Smooth muscle cell of the pulmonary artery (primary cell): ENCODE data around the gene CD300C. TPM values are rescaled to one million over a fixed set of nuclear protein-coding genes. Genes with fewer than 3 reads are reported as not detected.

Experiments
- total RNA-seq: library from RNA; depleted of rRNA; stranded (reverse); fragments of >200 nt; gene quantifications from 2 replicates; pipeline ENCODE4 v1.2.3, GENCODE V29; 2014

CD300C gene
- not detected in 2 replicates for total RNA-seq

DNA sequence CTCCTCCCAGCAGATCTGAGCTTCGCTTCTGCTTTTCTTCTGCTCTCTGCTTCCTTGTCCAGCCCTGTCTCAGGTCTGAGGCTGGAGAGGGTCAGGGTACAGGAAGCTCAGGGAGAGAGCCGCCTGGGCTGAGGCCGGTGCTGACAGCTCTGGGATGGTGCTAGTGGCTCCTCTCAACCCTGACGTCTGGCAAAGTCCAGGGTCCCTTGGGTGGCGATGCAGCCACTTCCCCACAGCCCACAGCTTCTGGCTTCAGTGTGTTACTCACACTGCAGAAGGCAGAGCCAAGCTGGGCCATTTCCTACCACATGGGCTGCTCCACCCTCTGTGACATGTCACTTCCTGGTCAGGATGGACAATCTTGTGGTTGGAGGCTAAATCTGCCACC is at the start of gene CD300C:
CD300C (minus strand) TSS at position 273 of the 388 bp plus-strand sequence. CDS start 333 bp downstream, outside the sequence.

DNA sequence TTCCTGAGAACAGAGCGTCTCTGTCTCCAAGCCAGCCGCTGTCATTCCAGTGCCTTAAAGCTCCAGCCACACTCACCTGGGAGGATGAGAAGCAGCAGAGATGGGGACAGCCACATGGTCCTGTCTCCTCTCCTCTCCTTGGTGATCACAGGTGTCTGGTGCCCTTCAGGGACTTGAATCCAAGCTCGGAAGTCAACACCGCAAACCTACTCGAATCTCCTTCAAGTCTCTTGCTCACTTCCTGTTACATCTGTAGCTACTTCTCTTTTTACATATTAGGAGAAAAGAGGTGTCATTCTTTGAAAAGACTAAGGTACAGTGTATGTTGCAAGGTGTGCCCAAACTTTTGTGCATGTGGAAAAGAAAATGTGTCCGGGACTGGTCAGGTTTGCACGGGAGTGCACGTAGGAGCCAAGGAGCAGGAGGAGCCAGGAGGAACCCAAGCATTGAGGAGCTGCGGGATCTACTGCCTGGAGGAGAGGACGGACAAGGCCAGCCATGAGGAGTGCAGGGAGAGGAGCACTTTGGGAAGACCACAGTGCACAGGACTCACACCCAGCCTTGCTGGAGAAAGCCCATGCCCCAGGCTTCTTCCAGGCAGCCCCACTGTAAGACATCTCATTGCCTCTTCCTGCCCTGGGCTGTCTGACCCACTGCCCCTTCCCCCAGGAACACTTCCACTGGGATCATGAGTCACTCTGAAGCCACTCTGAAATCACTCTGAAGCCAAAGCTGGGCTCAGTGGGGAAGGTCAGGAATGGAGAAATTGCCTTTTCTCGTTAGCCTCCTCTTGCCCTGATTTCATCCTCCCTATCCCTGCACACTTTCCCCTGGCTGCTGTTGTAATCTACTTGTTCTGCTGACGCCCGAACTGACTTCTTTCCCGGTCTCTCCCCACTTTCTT is 46.4 kb upstream of the CD300C start, which contains the start of gene CD300LD:
CD300LD (minus strand) TSS at position 197 of the 904 bp plus-strand sequence; CDS start at position 116, 81 bp downstream.

GRCh38 chr17:74567397-74567796 is 21.5 kb upstream of the CD300C start, which contains the start of gene CD300H:
CD300H (minus strand) TSS chr17:74567509.

DNA sequence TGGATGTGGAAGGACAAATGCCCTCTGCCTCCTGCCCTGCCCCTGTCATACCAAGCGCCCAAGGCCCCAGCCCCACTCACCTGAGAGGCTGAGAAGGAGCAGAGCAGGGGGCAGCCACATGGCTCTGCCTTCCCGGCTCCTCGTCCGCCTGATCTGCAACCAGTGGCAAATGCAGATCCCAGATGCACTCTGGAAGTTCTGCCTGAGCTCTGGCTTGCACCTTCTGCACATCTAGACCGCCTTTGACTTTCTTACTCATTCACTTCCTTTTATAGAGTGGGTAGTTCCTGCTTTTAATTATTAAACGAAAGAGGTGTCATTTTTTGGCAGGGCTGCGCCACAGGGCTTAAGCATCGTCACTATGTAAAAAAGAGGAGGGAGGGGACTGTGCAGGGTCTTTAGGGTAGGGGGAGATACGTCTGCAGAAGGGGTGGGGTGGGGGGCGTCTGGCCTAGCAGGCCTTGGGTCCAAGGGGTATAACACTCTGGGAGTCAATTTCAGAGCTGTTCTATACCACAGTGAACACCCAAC is 14.6 kb downstream of the CD300C start, which contains the start of gene CD300LB:
CD300LB (minus strand) TSS at position 245 of the 531 bp plus-strand sequence; CDS start at position 120, 125 bp downstream.

Other genes with a start within 250 kb of the CD300C start
- gene KIF19, start 219.9 kb downstream of the CD300C start, total RNA-seq = not detected in 2 replicates
- not detected in 2 replicates for gene BTBD17, start 184.2 kb downstream of the CD300C start, total RNA-seq
- gene GPR142, start 178.6 kb downstream of the CD300C start, total RNA-seq = 0.26 TPM in 1 of 2 replicates, not detected in the other
- 13.8 and 15.0 TPM in 2 replicates for gene GPRC5C, start 114.0 kb downstream of the CD300C start, total RNA-seq
- not detected in 2 replicates for gene CD300A, start 79.5 kb downstream of the CD300C start, total RNA-seq
- gene CD300LB, start 14.6 kb downstream of the CD300C start, total RNA-seq = not detected in 2 replicates
- gene CD300H, start 21.4 kb upstream of the CD300C start, total RNA-seq = not detected in 2 replicates
- gene CD300LD, start 46.2 kb upstream of the CD300C start, total RNA-seq = not detected in 2 replicates
- not detected in 2 replicates for gene CD300E, start 77.6 kb upstream of the CD300C start, total RNA-seq
- not detected in 2 replicates for gene CD300LF, start 166.8 kb upstream of the CD300C start, total RNA-seq
- gene RAB37, start 191.1 kb upstream of the CD300C start, total RNA-seq = 0.33 and 0.36 TPM in 2 replicates
- 13.0 and 14.5 TPM in 2 replicates for gene NHERF1, start 202.5 kb upstream of the CD300C start, total RNA-seq
- 32.6 and 46.7 TPM in 2 replicates for gene NAT9, start 230.2 kb upstream of the CD300C start, total RNA-seq